Measurements from ENCODE around the gene CCDC192. TPM values are rescaled to one million over a fixed set of nuclear protein-coding genes. Genes with fewer than 3 reads are reported as not detected.
A peak's percentile ranks its signal among the peaks of the same experiment; 100 is the strongest.
"Not testable (repeated sequence)": the region's sequence is repeated elsewhere in the genome, so short reads cannot be mapped to it uniquely, and the experiment has no call there.

The CCDC192 gene
- total RNA-seq, 2 donors from 2014 or later: 0.25 TPM; not detected in 1

DNA sequence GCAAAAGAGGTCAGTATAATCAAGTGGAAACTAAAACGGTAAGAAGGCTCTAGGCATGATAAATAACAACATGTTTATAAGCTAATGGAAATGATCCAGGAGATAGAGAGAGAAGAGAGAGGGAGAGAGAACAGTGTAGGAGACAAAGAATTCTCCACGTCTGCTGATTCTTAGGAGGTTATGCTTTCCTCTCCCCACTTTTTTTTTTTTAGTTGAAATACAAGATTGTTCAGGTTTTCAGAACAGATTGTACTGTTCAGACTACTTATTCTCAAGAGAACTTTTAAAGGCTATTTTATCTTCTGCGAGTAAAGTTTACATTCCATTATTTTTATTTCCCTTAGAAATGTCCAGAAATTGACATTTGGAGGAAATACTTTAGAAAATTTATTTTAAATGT is 4.0 kb downstream of the CCDC192 start:
- DNase-seq: no peak
- Mint-ChIP-seq H3K27ac (no peak overlapping the region), H3K4me1 (ENCODE audit: low read depth) (peaks cover 26% of the 10 kb centered on the region), H3K27me3 (ENCODE audit: low read depth) (peaks cover 7% of the 10 kb centered on the region), H3K36me3 (ENCODE audit: insufficient read depth in 2 of 2) (no peaks in the 10 kb centered on the region), H3K4me3 (no peak overlapping the region), H3K9me3 (no peaks in the 10 kb centered on the region)
- no peak for ATAC-seq (replicated peaks in 1 of 2)

DNA sequence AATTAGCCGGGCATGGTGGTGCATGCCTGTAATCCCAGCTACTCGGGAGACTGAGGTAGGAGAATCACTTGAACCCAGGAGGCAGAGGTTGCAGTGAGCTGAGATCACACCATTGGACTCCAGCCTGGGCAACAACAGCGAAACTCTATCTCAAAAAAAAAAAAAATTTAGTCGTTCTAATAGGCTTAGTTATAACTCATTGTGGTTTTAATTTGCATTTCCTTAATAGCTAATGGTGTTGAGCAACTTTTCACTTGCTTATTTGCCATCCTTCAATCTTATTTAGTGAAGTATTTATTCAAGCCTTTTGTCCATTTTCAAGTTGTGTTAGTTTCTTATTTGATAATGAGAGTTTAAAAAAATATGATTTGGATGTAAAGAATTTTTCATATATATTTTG is 9.9 kb downstream of the CCDC192 start:
- H3K4me3 Mint-ChIP-seq; ATAC-seq (replicated peaks in 1 of 2); H3K36me3 Mint-ChIP-seq (ENCODE audit: insufficient read depth in 2 of 2); H3K27me3 Mint-ChIP-seq (ENCODE audit: low read depth); DNase-seq; H3K9me3 Mint-ChIP-seq; H3K27ac Mint-ChIP-seq; H3K4me1 Mint-ChIP-seq (ENCODE audit: low read depth): not testable (repeated sequence)

DNA sequence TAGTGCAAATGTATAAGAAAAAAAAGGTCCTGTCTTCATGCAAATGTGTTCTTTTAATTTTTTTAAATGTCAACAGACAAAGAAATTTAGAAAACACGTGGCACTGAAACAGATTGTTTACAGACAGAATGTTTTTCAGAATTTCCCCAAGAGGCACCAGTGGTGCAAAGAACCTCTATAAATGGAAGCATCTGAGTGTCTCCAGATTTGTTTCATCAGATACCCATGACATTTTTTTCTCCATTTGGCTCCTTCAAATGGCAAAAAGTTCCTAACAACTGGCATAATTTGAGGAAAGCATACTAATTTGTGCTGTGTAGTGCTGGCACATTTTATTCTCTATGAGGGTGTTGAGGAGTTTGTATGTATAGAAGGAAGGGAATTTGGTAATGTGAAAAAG is 15.0 kb downstream of the CCDC192 start:
- H3K4me3 Mint-ChIP-seq: no peak overlapping the region
- no peak overlapping the region for H3K27ac Mint-ChIP-seq
- H3K9me3 Mint-ChIP-seq: peaks cover 7 to 12% of the 10 kb centered on the region in 2 donors
- H3K27me3 Mint-ChIP-seq (ENCODE audit: low read depth): peaks cover 6% of the 10 kb centered on the region
- DNase-seq (no peak), ATAC-seq (replicated peaks in 1 of 2) (no peak)
- H3K36me3 Mint-ChIP-seq (ENCODE audit: insufficient read depth in 2 of 2): peaks cover 0 to 3% of the 10 kb centered on the region in 2 donors
- H3K4me1 Mint-ChIP-seq (ENCODE audit: low read depth): no peaks in the 10 kb centered on the region

DNA sequence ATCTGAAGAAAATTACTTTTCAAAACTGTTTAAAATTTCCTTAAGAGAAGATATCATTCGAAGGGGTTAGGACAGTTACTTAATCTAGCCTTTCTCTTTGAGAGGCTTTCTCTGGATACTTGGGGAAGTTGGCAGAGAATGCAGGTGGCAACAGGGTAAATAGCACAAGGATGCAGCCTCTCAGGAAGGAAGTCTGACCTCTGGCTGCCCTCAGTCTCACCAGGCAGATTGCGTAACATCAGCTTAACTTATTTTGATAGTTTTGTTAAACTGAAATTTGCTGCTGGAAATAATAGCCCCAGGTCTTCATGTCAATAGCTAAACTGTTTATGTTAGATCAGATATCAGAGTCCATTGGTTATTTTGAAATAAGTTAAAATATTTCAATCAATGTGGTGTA is 20.4 kb downstream of the CCDC192 start:
- H3K4me1 Mint-ChIP-seq (ENCODE audit: low read depth): no peaks in the 10 kb centered on the region
- H3K36me3 Mint-ChIP-seq (ENCODE audit: insufficient read depth in 2 of 2): peaks cover 0 to 3% of the 10 kb centered on the region in 2 donors
- no peaks in the 10 kb centered on the region for H3K27me3 Mint-ChIP-seq (ENCODE audit: low read depth)
- no peak overlapping the region for H3K27ac Mint-ChIP-seq
- ATAC-seq (replicated peaks in 1 of 2): no peak
- no peak for DNase-seq
- no peak overlapping the region for H3K4me3 Mint-ChIP-seq
- peaks cover 7 to 10% of the 10 kb centered on the region in 2 donors for H3K9me3 Mint-ChIP-seq

DNA sequence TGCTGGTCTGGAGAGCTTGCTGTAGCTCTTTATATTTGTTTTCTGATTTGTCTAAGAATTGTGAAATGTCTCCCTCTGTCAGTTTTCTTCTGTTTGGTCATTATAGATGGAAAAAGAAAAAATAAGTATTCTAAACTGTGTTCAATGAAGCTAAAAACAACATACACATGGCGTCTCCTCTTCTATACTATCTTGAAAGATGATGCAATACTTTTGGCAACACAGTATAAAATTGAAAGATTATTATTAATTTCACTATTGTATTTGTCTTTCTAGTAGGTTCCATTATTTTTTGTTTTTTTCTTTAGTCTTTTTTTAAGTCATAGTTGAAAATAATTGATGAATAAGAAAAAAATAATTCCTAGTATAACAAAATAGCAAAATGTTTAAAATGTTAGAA is 22.5 kb downstream of the CCDC192 start:
- Mint-ChIP-seq H3K4me3 (no peak overlapping the region), H3K4me1 (ENCODE audit: low read depth) (no peaks in the 10 kb centered on the region), H3K9me3 (peaks cover 5 to 7% of the 10 kb centered on the region in 2 donors), H3K27me3 (ENCODE audit: low read depth) (no peaks in the 10 kb centered on the region), H3K36me3 (ENCODE audit: insufficient read depth in 2 of 2) (peaks cover 0 to 3% of the 10 kb centered on the region in 2 donors), H3K27ac (no peak overlapping the region)
- no peak for ATAC-seq (replicated peaks in 1 of 2)
- no peak for DNase-seq

DNA sequence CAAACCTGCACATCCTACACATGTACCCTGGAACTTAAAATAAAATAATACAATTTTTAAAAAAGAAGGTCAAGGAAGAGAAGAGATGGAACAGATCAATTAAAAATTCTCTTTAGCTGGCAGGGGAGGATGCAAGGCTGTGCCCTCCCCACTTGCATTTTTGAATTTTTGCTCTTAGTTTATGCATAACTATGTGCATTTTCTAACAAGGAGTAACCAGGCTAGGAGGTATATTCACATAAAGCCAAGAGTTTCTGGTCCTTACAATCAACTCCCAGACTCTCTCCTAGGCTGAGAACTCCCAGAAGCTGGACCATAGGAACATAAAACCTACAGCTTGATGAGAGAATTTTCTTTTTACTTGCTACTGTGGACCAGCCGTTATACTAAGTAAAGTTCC is 29.8 kb downstream of the CCDC192 start:
- Mint-ChIP-seq H3K27me3 (ENCODE audit: low read depth) (no peaks in the 10 kb centered on the region), H3K27ac (no peak overlapping the region), H3K4me1 (ENCODE audit: low read depth) (no peaks in the 10 kb centered on the region), H3K9me3 (peaks cover 0 to 2% of the 10 kb centered on the region in 2 donors), H3K36me3 (ENCODE audit: insufficient read depth in 2 of 2) (no peaks in the 10 kb centered on the region), H3K4me3 (no peak overlapping the region)
- DNase-seq (no peak), ATAC-seq (replicated peaks in 1 of 2) (no peak)

DNA sequence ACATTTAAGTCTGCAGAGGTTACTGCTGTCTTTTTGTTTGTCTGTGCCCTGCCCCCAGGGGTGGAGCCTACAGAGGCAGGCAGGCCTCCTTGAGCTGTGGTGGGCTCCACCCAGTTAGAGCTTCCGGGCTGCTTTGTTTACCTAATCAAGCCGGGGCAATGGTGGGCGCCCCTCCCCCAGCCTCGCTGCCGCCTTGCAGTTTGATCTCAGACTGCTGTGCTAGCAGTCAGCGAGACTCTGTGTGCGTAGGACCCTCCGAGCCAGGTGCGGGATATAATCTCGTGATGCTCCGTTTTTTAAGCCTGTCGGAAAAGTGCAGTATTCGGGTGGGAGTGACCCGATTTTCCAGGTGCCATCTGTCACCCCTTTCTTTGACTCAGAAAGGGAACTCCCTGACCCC is 36.2 kb downstream of the CCDC192 start:
- not testable (repeated sequence) for ATAC-seq (replicated peaks in 1 of 2); H3K4me3 Mint-ChIP-seq; H3K4me1 Mint-ChIP-seq (ENCODE audit: low read depth); H3K27ac Mint-ChIP-seq; DNase-seq; H3K27me3 Mint-ChIP-seq (ENCODE audit: low read depth); H3K36me3 Mint-ChIP-seq (ENCODE audit: insufficient read depth in 2 of 2); H3K9me3 Mint-ChIP-seq

DNA sequence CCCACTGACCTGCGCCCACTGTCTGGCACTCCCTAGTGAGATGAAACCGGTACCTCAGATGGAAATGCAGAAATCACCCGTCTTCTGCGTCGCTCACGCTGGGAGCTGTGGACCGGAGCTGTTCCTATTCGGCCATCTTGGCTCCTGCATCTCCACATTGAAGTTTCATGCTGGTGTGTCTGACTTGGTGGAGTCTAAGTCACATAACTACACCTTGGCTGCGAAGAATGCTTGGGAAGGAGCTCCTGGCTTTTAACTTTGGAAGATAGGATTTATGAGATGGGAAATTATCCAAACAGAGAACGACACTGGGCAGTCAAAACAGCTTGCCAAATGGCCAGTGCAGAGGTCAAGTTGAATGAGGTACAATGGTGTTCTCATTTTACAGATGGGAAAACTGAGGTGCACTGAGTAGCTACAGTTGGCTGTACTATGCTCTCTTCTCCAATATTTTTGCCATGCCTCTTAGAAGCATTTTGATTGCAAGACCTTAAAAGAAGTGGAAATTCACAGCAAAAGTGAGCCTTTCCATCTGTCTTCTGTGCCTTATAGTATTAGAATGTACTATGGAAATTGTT is 36.7 kb downstream of the CCDC192 start:
- ATAC-seq (replicated peaks in 1 of 2): no peak
- no peak overlapping the region for H3K27ac Mint-ChIP-seq
- peaks cover 0 to 1% of the 10 kb centered on the region in 2 donors for H3K9me3 Mint-ChIP-seq
- DNase-seq: no peak
- H3K27me3 Mint-ChIP-seq (ENCODE audit: low read depth): peaks cover 9% of the 10 kb centered on the region
- H3K4me1 Mint-ChIP-seq (ENCODE audit: low read depth): no peaks in the 10 kb centered on the region
- no peak overlapping the region for H3K4me3 Mint-ChIP-seq
- no peaks in the 10 kb centered on the region for H3K36me3 Mint-ChIP-seq (ENCODE audit: insufficient read depth in 2 of 2)

DNA sequence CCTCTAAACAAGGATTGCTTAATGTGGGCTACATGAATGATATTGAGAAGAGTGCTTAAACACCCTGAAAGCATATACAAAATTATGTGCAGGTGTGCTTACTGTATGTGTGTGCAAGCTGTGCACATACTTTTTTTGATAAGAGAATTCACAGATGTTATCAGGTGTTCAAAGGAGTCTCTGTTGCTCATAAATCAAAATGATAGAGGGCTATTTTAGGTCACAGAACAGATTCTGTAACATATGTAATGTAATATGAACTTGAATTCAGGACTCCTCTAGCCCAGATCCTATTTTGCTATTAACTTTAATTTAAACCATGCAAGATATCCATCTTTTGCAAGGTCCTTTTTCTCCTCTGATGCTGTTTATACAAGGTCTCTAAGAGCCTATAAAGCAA is 38.2 kb downstream of the CCDC192 start:
- Mint-ChIP-seq H3K27me3 (ENCODE audit: low read depth) (peaks cover 16% of the 10 kb centered on the region), H3K27ac (no peak overlapping the region), H3K4me1 (ENCODE audit: low read depth) (no peaks in the 10 kb centered on the region), H3K4me3 (no peak overlapping the region), H3K9me3 (peaks cover 0 to 1% of the 10 kb centered on the region in 2 donors), H3K36me3 (ENCODE audit: insufficient read depth in 2 of 2) (no peaks in the 10 kb centered on the region)
- DNase-seq (no peak), ATAC-seq (replicated peaks in 1 of 2) (no peak)

DNA sequence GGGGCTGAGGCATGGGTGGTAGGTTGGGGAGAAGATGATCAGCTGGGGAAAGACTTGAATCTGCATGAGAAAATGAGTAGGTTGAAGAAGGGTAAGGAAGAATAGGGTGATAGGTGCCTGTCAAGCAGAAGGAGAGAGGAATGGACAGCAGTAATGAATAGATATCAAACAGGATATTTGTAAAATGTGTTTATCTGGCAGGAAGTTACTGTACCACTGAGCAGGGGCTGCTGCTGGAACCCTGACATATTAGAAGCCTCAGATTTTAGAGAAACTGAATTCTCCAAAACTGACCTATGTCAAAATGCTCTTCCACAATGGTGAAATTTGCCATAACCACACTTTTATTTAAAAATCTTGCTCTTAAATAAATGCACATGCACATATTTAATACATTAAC is 41.0 kb downstream of the CCDC192 start:
- no peaks in the 10 kb centered on the region for H3K9me3 Mint-ChIP-seq
- H3K27ac Mint-ChIP-seq: no peak overlapping the region
- H3K4me3 Mint-ChIP-seq: no peak overlapping the region
- no peak for DNase-seq
- no peak for ATAC-seq (replicated peaks in 1 of 2)
- H3K27me3 Mint-ChIP-seq (ENCODE audit: low read depth): peaks cover 16% of the 10 kb centered on the region
- H3K4me1 Mint-ChIP-seq (ENCODE audit: low read depth): no peaks in the 10 kb centered on the region
- H3K36me3 Mint-ChIP-seq (ENCODE audit: insufficient read depth in 2 of 2): peaks cover 0 to 2% of the 10 kb centered on the region in 2 donors

DNA sequence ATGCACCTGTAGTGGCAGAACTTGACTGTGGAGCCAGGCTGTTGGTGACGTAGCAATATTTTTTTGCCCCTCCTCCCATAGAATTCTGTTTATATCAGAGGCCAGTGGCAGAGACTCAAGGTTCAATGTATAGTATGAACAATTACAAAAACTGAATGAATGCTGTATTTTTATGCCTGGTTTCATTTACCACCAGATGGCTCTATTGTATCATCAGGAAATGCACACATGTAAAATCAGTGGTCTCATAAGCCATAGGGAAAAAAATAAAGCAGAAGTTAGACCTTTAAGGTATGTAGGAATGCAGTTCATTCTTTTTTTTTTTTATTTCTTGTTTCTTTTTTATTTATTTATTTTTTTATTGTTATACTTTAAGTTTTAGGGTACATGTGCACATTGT is 43.6 kb downstream of the CCDC192 start:
- Mint-ChIP-seq H3K27me3 (ENCODE audit: low read depth) (peaks cover 16% of the 10 kb centered on the region), H3K36me3 (ENCODE audit: insufficient read depth in 2 of 2) (peaks cover 2% of the 10 kb centered on the region in 2 donors), H3K4me1 (ENCODE audit: low read depth) (no peaks in the 10 kb centered on the region), H3K9me3 (peaks cover 0 to 2% of the 10 kb centered on the region in 2 donors), H3K27ac (no peak overlapping the region), H3K4me3 (no peak overlapping the region)
- no peak for DNase-seq
- no peak for ATAC-seq (replicated peaks in 1 of 2)

DNA sequence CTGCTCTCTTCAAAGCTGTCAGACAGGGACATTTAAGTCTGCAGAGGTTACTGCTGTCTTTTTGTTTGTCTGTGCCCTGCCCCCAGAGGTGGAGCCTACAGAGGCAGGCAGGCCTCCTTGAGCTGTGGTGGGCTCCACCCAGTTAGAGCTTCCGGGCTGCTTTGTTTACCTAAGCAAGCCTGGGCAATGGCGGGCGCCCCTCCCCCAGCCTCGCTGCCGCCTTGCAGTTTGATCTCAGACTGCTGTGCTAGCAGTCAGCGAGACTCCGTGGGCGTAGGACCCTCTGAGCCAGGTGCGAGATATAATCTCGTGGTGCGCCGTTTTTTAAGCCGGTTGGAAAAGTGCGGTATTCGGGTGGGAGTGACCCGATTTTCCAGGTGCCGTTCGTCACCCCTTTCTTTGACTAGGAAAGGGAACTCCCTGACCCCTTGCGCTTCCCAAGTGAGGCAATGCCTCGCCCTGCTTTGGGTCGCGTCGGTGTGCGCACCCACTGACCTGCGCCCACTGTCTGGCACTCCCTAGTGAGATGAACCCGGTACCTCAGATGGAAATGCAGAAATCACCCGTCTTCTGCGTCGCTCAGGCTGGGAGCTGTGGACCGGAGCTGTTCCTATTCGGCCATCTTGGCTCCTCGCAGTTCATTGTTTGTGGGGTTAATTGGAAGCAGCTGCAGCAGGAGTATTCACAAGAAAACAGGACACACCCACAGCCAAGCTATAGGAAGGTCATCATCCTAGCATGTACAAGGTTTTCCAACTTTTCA is 49.5 kb downstream of the CCDC192 start:
- not testable (repeated sequence) for H3K27ac Mint-ChIP-seq; H3K36me3 Mint-ChIP-seq (ENCODE audit: insufficient read depth in 2 of 2); H3K4me1 Mint-ChIP-seq (ENCODE audit: low read depth); H3K27me3 Mint-ChIP-seq (ENCODE audit: low read depth); DNase-seq; ATAC-seq (replicated peaks in 1 of 2); H3K9me3 Mint-ChIP-seq
- H3K4me3 Mint-ChIP-seq: peak overlapping the region in 1 of 2 donors; percentile 20

DNA sequence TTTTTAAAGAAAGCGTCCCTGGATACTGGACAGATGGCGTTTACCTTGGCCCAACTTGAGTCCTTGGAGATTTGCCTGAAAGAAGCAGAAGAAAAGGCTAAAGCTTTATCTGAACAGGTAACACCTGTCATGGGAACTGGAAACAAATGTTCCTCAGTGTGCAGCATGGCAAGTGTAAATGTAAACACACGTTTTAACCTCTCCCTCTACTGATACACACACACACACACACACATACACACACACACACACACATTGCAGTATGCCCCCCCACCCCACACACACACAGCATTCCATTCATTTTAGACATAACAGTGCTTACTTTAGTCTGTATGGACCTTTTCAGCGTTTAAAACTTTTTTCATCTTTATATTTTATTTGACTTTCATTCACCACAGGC is 51.1 kb downstream of the CCDC192 start:
- no peak overlapping the region for H3K27ac Mint-ChIP-seq

DNA sequence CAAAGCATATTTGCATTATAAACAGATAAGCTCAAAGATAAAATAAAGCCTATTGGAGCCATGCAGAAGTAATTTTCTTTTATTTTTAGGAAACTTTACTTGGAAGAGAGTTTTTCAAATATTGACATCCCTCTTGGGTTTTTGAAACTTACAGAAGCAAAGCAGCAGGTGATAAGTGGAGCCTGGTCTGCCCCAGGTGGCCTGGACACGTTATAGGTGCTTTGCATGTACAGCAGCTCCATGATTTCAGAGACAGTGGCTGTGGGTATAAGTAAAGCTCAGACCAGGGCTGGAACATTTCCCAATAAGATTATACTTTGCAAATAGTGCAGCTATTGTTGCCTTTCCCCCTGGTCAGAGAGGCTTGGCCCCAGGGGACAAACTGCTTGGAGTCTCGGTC is 51.5 kb downstream of the CCDC192 start:
- H3K27ac Mint-ChIP-seq: no peak overlapping the region
- no peak overlapping the region for H3K4me3 Mint-ChIP-seq
- no peaks in the 10 kb centered on the region for H3K27me3 Mint-ChIP-seq (ENCODE audit: low read depth)
- H3K9me3 Mint-ChIP-seq: peaks cover 0 to 2% of the 10 kb centered on the region in 2 donors
- peaks cover 5% of the 10 kb centered on the region for H3K4me1 Mint-ChIP-seq (ENCODE audit: low read depth)
- ATAC-seq (replicated peaks in 1 of 2) (no peak), DNase-seq (no peak)
- peaks cover 0 to 2% of the 10 kb centered on the region in 2 donors for H3K36me3 Mint-ChIP-seq (ENCODE audit: insufficient read depth in 2 of 2)

More for the DNA sequence above, 51.1 kb downstream of the CCDC192 start:
- no peak overlapping the region for H3K4me3 Mint-ChIP-seq
- no peaks in the 10 kb centered on the region for H3K27me3 Mint-ChIP-seq (ENCODE audit: low read depth)
- H3K36me3 Mint-ChIP-seq (ENCODE audit: insufficient read depth in 2 of 2): peaks cover 0 to 2% of the 10 kb centered on the region in 2 donors
- ATAC-seq (replicated peaks in 1 of 2) (no peak), DNase-seq (no peak)
- H3K4me1 Mint-ChIP-seq (ENCODE audit: low read depth): peaks cover 5% of the 10 kb centered on the region
- H3K9me3 Mint-ChIP-seq: peaks cover 0 to 2% of the 10 kb centered on the region in 2 donors
